ENCODE results near the gene RAET1L.
"Not testable (repeated sequence)": the region's sequence is repeated elsewhere in the genome, so short reads cannot be mapped to it uniquely, and the experiment has no call there.

Gene RAET1L

GRCh38 chr6:149990212-149990660 lies 35.1 kb downstream of the RAET1L start:
- no peak overlapping the region for H2AFZ ChIP-seq (ENCODE audit: low read depth, low read length)
- H3K9me3 ChIP-seq (ENCODE audit: low read length): peaks cover 23% of the 10 kb centered on the region
- peak overlapping the region; percentile 21 for H3K4me3 ChIP-seq (ENCODE audit: low read length)
- H3K4me1 ChIP-seq (ENCODE audit: insufficient read depth, low read length): peaks cover 9% of the 10 kb centered on the region
- peaks cover 71% of the 10 kb centered on the region for H3K27me3 ChIP-seq (ENCODE audit: insufficient read depth, low read length)
- H3K36me3 ChIP-seq (ENCODE audit: insufficient read depth, low read length): no peaks in the 10 kb centered on the region

GRCh38 chr6:149988550-149989346 lies 36.6 kb downstream of the RAET1L start:
- Histone ChIP-seq H3K36me3 (ENCODE audit: insufficient read depth, low read length) (no peaks in the 10 kb centered on the region), H3K4me3 (ENCODE audit: low read length) (no peak overlapping the region), H2AFZ (ENCODE audit: low read depth, low read length) (no peak overlapping the region), H3K27me3 (ENCODE audit: insufficient read depth, low read length) (peaks cover 79% of the 10 kb centered on the region), H3K4me1 (ENCODE audit: insufficient read depth, low read length) (peaks cover 9% of the 10 kb centered on the region), H3K9me3 (ENCODE audit: low read length) (peaks cover 26% of the 10 kb centered on the region)

GRCh38 chr6:149987602-149988107 lies 37.7 kb downstream of the RAET1L start:
- Histone ChIP-seq H3K4me3 (ENCODE audit: low read length) (no peak overlapping the region), H3K4me1 (ENCODE audit: insufficient read depth, low read length) (peaks cover 9% of the 10 kb centered on the region), H2AFZ (ENCODE audit: low read depth, low read length) (no peak overlapping the region), H3K36me3 (ENCODE audit: insufficient read depth, low read length) (no peaks in the 10 kb centered on the region), H3K9me3 (ENCODE audit: low read length) (peaks cover 26% of the 10 kb centered on the region), H3K27me3 (ENCODE audit: insufficient read depth, low read length) (peaks cover 78% of the 10 kb centered on the region)

GRCh38 chr6:149985481-149985937 lies 39.8 kb downstream of the RAET1L start:
- H3K4me3 ChIP-seq (ENCODE audit: low read length): no peak overlapping the region
- H3K9me3 ChIP-seq (ENCODE audit: low read length): peaks cover 28% of the 10 kb centered on the region
- no peak overlapping the region for H2AFZ ChIP-seq (ENCODE audit: low read depth, low read length)
- H3K4me1 ChIP-seq (ENCODE audit: insufficient read depth, low read length): peaks cover 3% of the 10 kb centered on the region
- H3K27me3 ChIP-seq (ENCODE audit: insufficient read depth, low read length): peaks cover 78% of the 10 kb centered on the region
- no peaks in the 10 kb centered on the region for H3K36me3 ChIP-seq (ENCODE audit: insufficient read depth, low read length)

GRCh38 chr6:149984773-149985172 lies 40.6 kb downstream of the RAET1L start:
- H3K27me3 ChIP-seq (ENCODE audit: insufficient read depth, low read length): peaks cover 75% of the 10 kb centered on the region
- H3K9me3 ChIP-seq (ENCODE audit: low read length): peaks cover 28% of the 10 kb centered on the region
- no peak overlapping the region for H2AFZ ChIP-seq (ENCODE audit: low read depth, low read length)
- no peak overlapping the region for H3K4me3 ChIP-seq (ENCODE audit: low read length)
- H3K4me1 ChIP-seq (ENCODE audit: insufficient read depth, low read length): no peaks in the 10 kb centered on the region
- no peaks in the 10 kb centered on the region for H3K36me3 ChIP-seq (ENCODE audit: insufficient read depth, low read length)

- peaks cover 71% of the 10 kb centered on the region for H3K27me3 ChIP-seq (ENCODE audit: insufficient read depth, low read length)
- H2AFZ ChIP-seq (ENCODE audit: low read depth, low read length): no peak overlapping the region
- no peak overlapping the region for H3K4me3 ChIP-seq (ENCODE audit: low read length)
- no peaks in the 10 kb centered on the region for H3K36me3 ChIP-seq (ENCODE audit: insufficient read depth, low read length)
- no peaks in the 10 kb centered on the region for H3K4me1 ChIP-seq (ENCODE audit: insufficient read depth, low read length)
- peaks cover 18% of the 10 kb centered on the region for H3K9me3 ChIP-seq (ENCODE audit: low read length)
Measured at GRCh38 chr6:149983145-149983544, 42.2 kb downstream of the RAET1L start.

- Histone ChIP-seq H2AFZ (ENCODE audit: low read depth, low read length) (no peak overlapping the region), H3K4me1 (ENCODE audit: insufficient read depth, low read length) (no peaks in the 10 kb centered on the region), H3K27me3 (ENCODE audit: insufficient read depth, low read length) (peaks cover 70% of the 10 kb centered on the region), H3K36me3 (ENCODE audit: insufficient read depth, low read length) (no peaks in the 10 kb centered on the region), H3K4me3 (ENCODE audit: low read length) (no peak overlapping the region), H3K9me3 (ENCODE audit: low read length) (peaks cover 2% of the 10 kb centered on the region)
Measured at GRCh38 chr6:149979293-149979692, 46.0 kb downstream of the RAET1L start.

- Histone ChIP-seq H3K4me3 (ENCODE audit: low read length) (no peak overlapping the region), H3K4me1 (ENCODE audit: insufficient read depth, low read length) (no peaks in the 10 kb centered on the region), H3K27me3 (ENCODE audit: insufficient read depth, low read length) (peaks cover 71% of the 10 kb centered on the region)
Measured at GRCh38 chr6:149978610-149979009, 46.7 kb downstream of the RAET1L start.

GRCh38 chr6:149977221-149977620 lies 48.1 kb downstream of the RAET1L start:
- Histone ChIP-seq H3K9me3 (ENCODE audit: low read length) (peaks cover 2% of the 10 kb centered on the region), H2AFZ (ENCODE audit: low read depth, low read length) (no peak overlapping the region), H3K36me3 (ENCODE audit: insufficient read depth, low read length) (no peaks in the 10 kb centered on the region), H3K4me1 (ENCODE audit: insufficient read depth, low read length) (no peaks in the 10 kb centered on the region), H3K4me3 (ENCODE audit: low read length) (no peak overlapping the region), H3K27me3 (ENCODE audit: insufficient read depth, low read length) (peaks cover 60% of the 10 kb centered on the region)

More at GRCh38 chr6:149978610-149979009, 46.7 kb downstream of the RAET1L start:
- Histone ChIP-seq H3K9me3 (ENCODE audit: low read length) (peaks cover 4% of the 10 kb centered on the region), H2AFZ (ENCODE audit: low read depth, low read length) (no peak overlapping the region), H3K36me3 (ENCODE audit: insufficient read depth, low read length) (no peaks in the 10 kb centered on the region)

GRCh38 chr6:149975400-149975799 lies 49.9 kb downstream of the RAET1L start:
- H3K9me3 ChIP-seq (ENCODE audit: low read length): peaks cover 2% of the 10 kb centered on the region
- H3K36me3 ChIP-seq (ENCODE audit: insufficient read depth, low read length): no peaks in the 10 kb centered on the region
- peaks cover 47% of the 10 kb centered on the region for H3K27me3 ChIP-seq (ENCODE audit: insufficient read depth, low read length)

GRCh38 chr6:149974825-149975224 lies 50.5 kb downstream of the RAET1L start:
- Histone ChIP-seq H3K4me3 (ENCODE audit: low read length) (no peak overlapping the region), H3K9me3 (ENCODE audit: low read length) (peaks cover 3% of the 10 kb centered on the region), H3K27me3 (ENCODE audit: insufficient read depth, low read length) (peaks cover 45% of the 10 kb centered on the region), H3K36me3 (ENCODE audit: insufficient read depth, low read length) (no peaks in the 10 kb centered on the region), H2AFZ (ENCODE audit: low read depth, low read length) (no peak overlapping the region), H3K4me1 (ENCODE audit: insufficient read depth, low read length) (no peaks in the 10 kb centered on the region)

More at GRCh38 chr6:149975400-149975799, 49.9 kb downstream of the RAET1L start:
- H3K4me1 ChIP-seq (ENCODE audit: insufficient read depth, low read length): no peaks in the 10 kb centered on the region
- H3K4me3 ChIP-seq (ENCODE audit: low read length): no peak overlapping the region
- H2AFZ ChIP-seq (ENCODE audit: low read depth, low read length): no peak overlapping the region

- peaks cover 46% of the 10 kb centered on the region for H3K27me3 ChIP-seq (ENCODE audit: insufficient read depth, low read length)
- not testable (repeated sequence) for H3K9me3 ChIP-seq (ENCODE audit: low read length); H2AFZ ChIP-seq (ENCODE audit: low read depth, low read length); H3K36me3 ChIP-seq (ENCODE audit: insufficient read depth, low read length); H3K4me3 ChIP-seq (ENCODE audit: low read length); H3K4me1 ChIP-seq (ENCODE audit: insufficient read depth, low read length)
Measured at GRCh38 chr6:149974394-149974793, 50.9 kb downstream of the RAET1L start.

- H2AFZ ChIP-seq (ENCODE audit: low read depth, low read length): no peak overlapping the region
- peaks cover 39% of the 10 kb centered on the region for H3K27me3 ChIP-seq (ENCODE audit: insufficient read depth, low read length)
- no peaks in the 10 kb centered on the region for H3K36me3 ChIP-seq (ENCODE audit: insufficient read depth, low read length)
- peaks cover 8% of the 10 kb centered on the region for H3K9me3 ChIP-seq (ENCODE audit: low read length)
- H3K4me3 ChIP-seq (ENCODE audit: low read length): no peak overlapping the region
- H3K4me1 ChIP-seq (ENCODE audit: insufficient read depth, low read length): peaks cover 6% of the 10 kb centered on the region
Measured at GRCh38 chr6:149969635-149970034, 55.7 kb downstream of the RAET1L start.
